ENCODE measurements around the gene DNM1.

DNM1 gene

GRCh38 chr9:128231638-128232527 is 28.7 kb downstream of the DNM1 start:
- Mint-ChIP-seq H3K4me1 (ENCODE audit: low read depth in 2 of 2) (no peaks in the 10 kb centered on the region), H3K36me3 (ENCODE audit: insufficient read depth) (no peaks in the 10 kb centered on the region), H3K9me3 (no peaks in the 10 kb centered on the region), H3K27me3 (peaks cover 8 to 17% of the 10 kb centered on the region in 2 donors), H3K4me3 (no peak overlapping the region), H3K27ac (no peak overlapping the region)
- no peak for ATAC-seq (replicated peaks)
- DNase-seq: no peak

- Mint-ChIP-seq H3K27me3 (peaks cover 8 to 17% of the 10 kb centered on the region in 2 donors), H3K36me3 (ENCODE audit: insufficient read depth) (no peaks in the 10 kb centered on the region), H3K27ac (no peak overlapping the region), H3K4me3 (no peak overlapping the region), H3K9me3 (no peaks in the 10 kb centered on the region), H3K4me1 (ENCODE audit: low read depth in 2 of 2) (no peaks in the 10 kb centered on the region)
- no peak for DNase-seq
- ATAC-seq (replicated peaks): no peak
Measured at GRCh38 chr9:128232528-128233428, 29.6 kb downstream of the DNM1 start.

GRCh38 chr9:128233817-128234406 is 30.7 kb downstream of the DNM1 start:
- ATAC-seq (replicated peaks) (no peak), DNase-seq (no peak)
- no peaks in the 10 kb centered on the region for H3K9me3 Mint-ChIP-seq
- no peaks in the 10 kb centered on the region for H3K36me3 Mint-ChIP-seq (ENCODE audit: insufficient read depth)
- H3K4me3 Mint-ChIP-seq: no peak overlapping the region
- no peaks in the 10 kb centered on the region for H3K4me1 Mint-ChIP-seq (ENCODE audit: low read depth in 2 of 2)
- H3K27me3 Mint-ChIP-seq: peaks cover 8 to 17% of the 10 kb centered on the region in 2 donors
- H3K27ac Mint-ChIP-seq: no peak overlapping the region

- H3K27me3 Mint-ChIP-seq: peaks cover 12 to 31% of the 10 kb centered on the region in 2 donors
Measured at GRCh38 chr9:128242124-128242523, 38.9 kb downstream of the DNM1 start.

GRCh38 chr9:128242828-128243214 is 39.6 kb downstream of the DNM1 start:
- peaks cover 0 to 10% of the 10 kb centered on the region in 2 donors for H3K4me1 Mint-ChIP-seq (ENCODE audit: low read depth in 2 of 2)
- H3K4me3 Mint-ChIP-seq: no peak overlapping the region
- no peaks in the 10 kb centered on the region for H3K36me3 Mint-ChIP-seq (ENCODE audit: insufficient read depth)
- H3K9me3 Mint-ChIP-seq: no peaks in the 10 kb centered on the region
- DNase-seq (no peak), ATAC-seq (replicated peaks) (no peak)
- peaks cover 12 to 31% of the 10 kb centered on the region in 2 donors for H3K27me3 Mint-ChIP-seq
- no peak overlapping the region for H3K27ac Mint-ChIP-seq

More at GRCh38 chr9:128242124-128242523, 38.9 kb downstream of the DNM1 start:
- ATAC-seq (replicated peaks) (no peak), DNase-seq (no peak)
- peaks cover 0 to 10% of the 10 kb centered on the region in 2 donors for H3K4me1 Mint-ChIP-seq (ENCODE audit: low read depth in 2 of 2)
- H3K36me3 Mint-ChIP-seq (ENCODE audit: insufficient read depth): no peaks in the 10 kb centered on the region
- H3K9me3 Mint-ChIP-seq: no peaks in the 10 kb centered on the region
- H3K27ac Mint-ChIP-seq: no peak overlapping the region
- no peak overlapping the region for H3K4me3 Mint-ChIP-seq

- no peak for DNase-seq
- H3K4me3 Mint-ChIP-seq: no peak overlapping the region
Measured at GRCh38 chr9:128243215-128244018, 40.2 kb downstream of the DNM1 start.

GRCh38 chr9:128244091-128244836 is 41.1 kb downstream of the DNM1 start:
- ATAC-seq (replicated peaks) (no peak), DNase-seq (no peak)
- H3K27me3 Mint-ChIP-seq: peaks cover 12 to 31% of the 10 kb centered on the region in 2 donors
- H3K9me3 Mint-ChIP-seq: no peaks in the 10 kb centered on the region
- no peak overlapping the region for H3K4me3 Mint-ChIP-seq
- H3K4me1 Mint-ChIP-seq (ENCODE audit: low read depth in 2 of 2): peaks cover 0 to 10% of the 10 kb centered on the region in 2 donors
- no peak overlapping the region for H3K27ac Mint-ChIP-seq
- H3K36me3 Mint-ChIP-seq (ENCODE audit: insufficient read depth): no peaks in the 10 kb centered on the region

More at GRCh38 chr9:128243215-128244018, 40.2 kb downstream of the DNM1 start:
- H3K27me3 Mint-ChIP-seq: peaks cover 12 to 31% of the 10 kb centered on the region in 2 donors
- H3K36me3 Mint-ChIP-seq (ENCODE audit: insufficient read depth): no peaks in the 10 kb centered on the region
- no peaks in the 10 kb centered on the region for H3K9me3 Mint-ChIP-seq
- H3K27ac Mint-ChIP-seq: no peak overlapping the region
- peaks cover 0 to 10% of the 10 kb centered on the region in 2 donors for H3K4me1 Mint-ChIP-seq (ENCODE audit: low read depth in 2 of 2)
- no peak for ATAC-seq (replicated peaks)

- DNase-seq: no peak
- Mint-ChIP-seq H3K27ac (no peak overlapping the region), H3K27me3 (peaks cover 12 to 31% of the 10 kb centered on the region in 2 donors), H3K36me3 (ENCODE audit: insufficient read depth) (peaks cover 4% of the 10 kb centered on the region), H3K4me3 (no peak overlapping the region), H3K9me3 (no peaks in the 10 kb centered on the region), H3K4me1 (ENCODE audit: low read depth in 2 of 2) (peaks cover under 1 to 14% of the 10 kb centered on the region in 2 donors)
- no peak for ATAC-seq (replicated peaks)
Measured at GRCh38 chr9:128244837-128245231, 41.7 kb downstream of the DNM1 start.

GRCh38 chr9:128245421-128246151 is 42.4 kb downstream of the DNM1 start:
- ATAC-seq (replicated peaks) (no peak), DNase-seq (no peak)
- peaks cover 2 to 17% of the 10 kb centered on the region in 2 donors for H3K4me1 Mint-ChIP-seq (ENCODE audit: low read depth in 2 of 2)
- peaks cover 12 to 31% of the 10 kb centered on the region in 2 donors for H3K27me3 Mint-ChIP-seq
- no peak overlapping the region for H3K27ac Mint-ChIP-seq
- H3K9me3 Mint-ChIP-seq: no peaks in the 10 kb centered on the region
- H3K4me3 Mint-ChIP-seq: no peak overlapping the region
- H3K36me3 Mint-ChIP-seq (ENCODE audit: insufficient read depth): peaks cover 8% of the 10 kb centered on the region

GRCh38 chr9:128246471-128246870 is 43.3 kb downstream of the DNM1 start:
- no peaks in the 10 kb centered on the region for H3K9me3 Mint-ChIP-seq
- DNase-seq (no peak), ATAC-seq (replicated peaks) (no peak)
- peaks cover 6 to 21% of the 10 kb centered on the region in 2 donors for H3K4me1 Mint-ChIP-seq (ENCODE audit: low read depth in 2 of 2)
- peaks cover 8% of the 10 kb centered on the region for H3K36me3 Mint-ChIP-seq (ENCODE audit: insufficient read depth)
- H3K27ac Mint-ChIP-seq: no peak overlapping the region
- no peak overlapping the region for H3K4me3 Mint-ChIP-seq
- H3K27me3 Mint-ChIP-seq: peaks cover 12 to 31% of the 10 kb centered on the region in 2 donors

- H3K9me3 Mint-ChIP-seq: no peaks in the 10 kb centered on the region
- peaks cover 12 to 31% of the 10 kb centered on the region in 2 donors for H3K27me3 Mint-ChIP-seq
- H3K27ac Mint-ChIP-seq: peak overlapping the region in 1 of 2 donors; percentile 52
- H3K4me3 Mint-ChIP-seq: no peak overlapping the region
- H3K36me3 Mint-ChIP-seq (ENCODE audit: insufficient read depth): peaks cover 8% of the 10 kb centered on the region
- peaks cover 10 to 21% of the 10 kb centered on the region in 2 donors for H3K4me1 Mint-ChIP-seq (ENCODE audit: low read depth in 2 of 2)
- DNase-seq (no peak), ATAC-seq (replicated peaks) (no peak)
Measured at GRCh38 chr9:128247226-128247803, 44.1 kb downstream of the DNM1 start.

All from effector memory CD8-positive, alpha-beta T cell (primary cell).